Panc1 (cell line): ENCODE results near the gene HTRA2. TPM values are rescaled to one million over a fixed set of nuclear protein-coding genes. Genes with fewer than 3 reads are reported as not detected.
"Not testable (repeated sequence)": the region's sequence is repeated elsewhere in the genome, so short reads cannot be mapped to it uniquely, and the experiment has no call there.

ENCODE experiments used
- ATAC-seq: fragments of 200-7000 bp; cut with Tn5 transposase; 2 replicates; pipeline ENCODE4 v1.9.1; 2020; ENCODE audit warnings: mild to moderate bottlenecking, moderate library complexity
- BruUV-seq: library from RNA; stranded (reverse); fragments of 400-500 nt; replicated peaks from 2 replicates; lab custom pipeline; 2021; lab: Mats Ljungman, UMichigan
- CTCF ChIA-PET: fragments of 300-600 bp; sonication (Branson Sonifier 250); formaldehyde crosslinking; loops from one replicate; lab custom pipeline; 2022; ENCODE audit warnings: antibody characterized with exemption; lab: Charles Lee
- POLR2A ChIA-PET: fragments of 300-600 bp; sonication (Branson Sonifier 250); formaldehyde crosslinking; loops from one replicate; lab custom pipeline; 2022; ENCODE audit warnings: antibody characterized with exemption; lab: Charles Lee
- DNase-seq: peaks from one replicate; pipeline ENCODE4 v3.0.0-alpha.2; 2010; ENCODE audit warnings: low read depth, low spot score
- H3K27ac ChIP-seq: 2 replicates; pipeline ENCODE4 v1.5.1; 2011; ENCODE audit warnings: mild to moderate bottlenecking, low read length, inconsistent platforms
- H3K27me3 ChIP-seq: fragments of 200-500 bp; sonication (Bioruptor generic); 2 replicates; pipeline ENCODE4 v1.6.0; 2014; ENCODE audit warnings: low read length, inconsistent platforms; ENCODE audit not compliant: control insufficient read depth, insufficient read depth
- H3K36me3 ChIP-seq: fragments of 200-500 bp; sonication (Bioruptor generic); 2 replicates; pipeline ENCODE4 v1.5.1; 2014; ENCODE audit warnings: inconsistent platforms, mild to moderate bottlenecking, low read length, moderate library complexity; ENCODE audit not compliant: control insufficient read depth, insufficient read depth
- H3K4me1 ChIP-seq: 2 replicates; pipeline ENCODE4 v1.5.1; 2011; ENCODE audit warnings: inconsistent platforms, mild to moderate bottlenecking, low read length, moderate library complexity; ENCODE audit not compliant: control insufficient read depth, insufficient read depth
- H3K4me3 ChIP-seq, 2 experiments: 2 replicates each; pipeline ENCODE4 v1.5.1; 2011 to 2012; ENCODE audit warnings: low read depth in 2 of 2, low read length in 2 of 2, mild to moderate bottlenecking in 2 of 2, inconsistent platforms in 1 of 2, moderate library complexity in 1 of 2
- H3K9me3 ChIP-seq: fragments of 200-500 bp; sonication (Bioruptor generic); 2 replicates; pipeline ENCODE4 v1.5.1; 2014; ENCODE audit warnings: low read depth, mild to moderate bottlenecking, inconsistent platforms, low read length, moderate library complexity; ENCODE audit not compliant: control insufficient read depth, insufficient read depth
- POLR2AphosphoS5 ChIP-seq: IDR thresholded peaks from 2 replicates; pipeline ENCODE4 v1.6.1; 2012; ENCODE audit warnings: mild to moderate bottlenecking, low read depth, low read length, moderate library complexity
- SIN3A ChIP-seq: IDR thresholded peaks from 2 replicates; pipeline ENCODE4 v1.6.1; 2012; ENCODE audit warnings: low read depth, mild to moderate bottlenecking, low read length, moderate library complexity, borderline replicate concordance; ENCODE audit not compliant: insufficient read depth
- TCF7L2 ChIP-seq: IDR thresholded peaks from 2 replicates; pipeline ENCODE4 v1.6.1; 2011; ENCODE audit warnings: mild to moderate bottlenecking, low read depth, low read length, inconsistent platforms
- in situ Hi-C: cut with HindIII; loops from 2 replicates; pipeline ENCODE4 v1.10.0; 2016; ENCODE audit warnings: low sequenced_read_pairs, low pct_unique_long_range_greater_than_20kb
- intact Hi-C: fragments of 100-400 bp; cut with micrococcal nuclease; formaldehyde crosslinking; loops from one replicate; pipeline ENCODE4 v1.10.0; 2022; ENCODE audit not compliant: unreplicated experiment
- total RNA-seq: library from RNA; stranded (reverse); gene quantifications from one replicate; pipeline ENCODE4 v1.2.1, GENCODE V29; 2021; ENCODE audit not compliant: unreplicated experiment
- TF ChIP-seq, protein P1 (sequence below), 2 experiments: IDR thresholded peaks; 2 replicates each; pipeline ENCODE4 v1.6.1; 2011 to 2012; ENCODE audit warnings: low read depth in 2 of 2, control low read depth in 1 of 2, low read length in 1 of 2, mild to moderate bottlenecking in 1 of 2, moderate library complexity in 1 of 2; ENCODE audit not compliant: insufficient read depth in 1 of 2
- TF ChIP-seq, protein P2 (sequence below): fragments of 450-650 bp; IDR thresholded peaks from 2 replicates; pipeline ENCODE4 v1.5.1; 2017; ENCODE audit warnings: mild to moderate bottlenecking

Gene HTRA2
- total RNA-seq, 1 experiment from 2014 or later = 21.2 TPM

DNA sequence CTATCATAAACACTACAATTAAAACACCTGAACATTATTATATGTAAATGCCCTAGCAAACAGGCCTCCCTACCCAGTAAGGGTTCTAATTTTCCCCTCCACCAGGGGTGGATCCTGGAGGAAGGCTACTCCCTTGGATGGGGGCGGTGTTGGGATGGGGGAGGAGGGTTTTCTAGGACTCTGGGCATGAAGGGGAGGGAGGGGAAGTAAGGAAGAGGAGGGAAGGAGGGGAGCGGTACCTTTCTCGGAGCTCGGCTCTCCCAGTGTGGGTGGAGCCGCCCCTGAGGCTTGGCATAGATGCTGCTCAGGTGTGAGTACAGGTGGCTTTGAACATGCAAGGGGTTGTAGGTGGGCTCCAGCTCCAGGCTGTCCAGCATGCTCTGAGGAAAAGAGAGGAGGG, 30.2 kb downstream of the HTRA2 start:
- H3K36me3 ChIP-seq = no peaks in the 10 kb centered on the region
- DNase-seq = no peak
- H3K27ac ChIP-seq = no peak overlapping the region
- no peak overlapping the region for H3K4me3 ChIP-seq
- H3K27me3 ChIP-seq = peaks cover 2% of the 10 kb centered on the region; the same call in 1 of the 2 replicates
- TF ChIP-seq, protein P1, sequence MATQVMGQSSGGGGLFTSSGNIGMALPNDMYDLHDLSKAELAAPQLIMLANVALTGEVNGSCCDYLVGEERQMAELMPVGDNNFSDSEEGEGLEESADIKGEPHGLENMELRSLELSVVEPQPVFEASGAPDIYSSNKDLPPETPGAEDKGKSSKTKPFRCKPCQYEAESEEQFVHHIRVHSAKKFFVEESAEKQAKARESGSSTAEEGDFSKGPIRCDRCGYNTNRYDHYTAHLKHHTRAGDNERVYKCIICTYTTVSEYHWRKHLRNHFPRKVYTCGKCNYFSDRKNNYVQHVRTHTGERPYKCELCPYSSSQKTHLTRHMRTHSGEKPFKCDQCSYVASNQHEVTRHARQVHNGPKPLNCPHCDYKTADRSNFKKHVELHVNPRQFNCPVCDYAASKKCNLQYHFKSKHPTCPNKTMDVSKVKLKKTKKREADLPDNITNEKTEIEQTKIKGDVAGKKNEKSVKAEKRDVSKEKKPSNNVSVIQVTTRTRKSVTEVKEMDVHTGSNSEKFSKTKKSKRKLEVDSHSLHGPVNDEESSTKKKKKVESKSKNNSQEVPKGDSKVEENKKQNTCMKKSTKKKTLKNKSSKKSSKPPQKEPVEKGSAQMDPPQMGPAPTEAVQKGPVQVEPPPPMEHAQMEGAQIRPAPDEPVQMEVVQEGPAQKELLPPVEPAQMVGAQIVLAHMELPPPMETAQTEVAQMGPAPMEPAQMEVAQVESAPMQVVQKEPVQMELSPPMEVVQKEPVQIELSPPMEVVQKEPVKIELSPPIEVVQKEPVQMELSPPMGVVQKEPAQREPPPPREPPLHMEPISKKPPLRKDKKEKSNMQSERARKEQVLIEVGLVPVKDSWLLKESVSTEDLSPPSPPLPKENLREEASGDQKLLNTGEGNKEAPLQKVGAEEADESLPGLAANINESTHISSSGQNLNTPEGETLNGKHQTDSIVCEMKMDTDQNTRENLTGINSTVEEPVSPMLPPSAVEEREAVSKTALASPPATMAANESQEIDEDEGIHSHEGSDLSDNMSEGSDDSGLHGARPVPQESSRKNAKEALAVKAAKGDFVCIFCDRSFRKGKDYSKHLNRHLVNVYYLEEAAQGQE (IDR thresholded peaks at IDR 0.05; ENCODE audit: insufficient read depth in 1 of 2, low read depth in 2 of 2, low read length in 1 of 2) = no peak
- TF ChIP-seq, protein P2, sequence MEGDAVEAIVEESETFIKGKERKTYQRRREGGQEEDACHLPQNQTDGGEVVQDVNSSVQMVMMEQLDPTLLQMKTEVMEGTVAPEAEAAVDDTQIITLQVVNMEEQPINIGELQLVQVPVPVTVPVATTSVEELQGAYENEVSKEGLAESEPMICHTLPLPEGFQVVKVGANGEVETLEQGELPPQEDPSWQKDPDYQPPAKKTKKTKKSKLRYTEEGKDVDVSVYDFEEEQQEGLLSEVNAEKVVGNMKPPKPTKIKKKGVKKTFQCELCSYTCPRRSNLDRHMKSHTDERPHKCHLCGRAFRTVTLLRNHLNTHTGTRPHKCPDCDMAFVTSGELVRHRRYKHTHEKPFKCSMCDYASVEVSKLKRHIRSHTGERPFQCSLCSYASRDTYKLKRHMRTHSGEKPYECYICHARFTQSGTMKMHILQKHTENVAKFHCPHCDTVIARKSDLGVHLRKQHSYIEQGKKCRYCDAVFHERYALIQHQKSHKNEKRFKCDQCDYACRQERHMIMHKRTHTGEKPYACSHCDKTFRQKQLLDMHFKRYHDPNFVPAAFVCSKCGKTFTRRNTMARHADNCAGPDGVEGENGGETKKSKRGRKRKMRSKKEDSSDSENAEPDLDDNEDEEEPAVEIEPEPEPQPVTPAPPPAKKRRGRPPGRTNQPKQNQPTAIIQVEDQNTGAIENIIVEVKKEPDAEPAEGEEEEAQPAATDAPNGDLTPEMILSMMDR = no peak
- TF ChIP-seq POLR2AphosphoS5 (no peak), TCF7L2 (no peak), SIN3A (no peak)
- intact Hi-C loops = no loop called here
- in situ Hi-C loops = no loop called here
- CTCF ChIA-PET = no interaction called here
- no peaks in the 10 kb centered on the region for H3K4me1 ChIP-seq
- H3K9me3 ChIP-seq = no peaks in the 10 kb centered on the region
- POLR2A ChIA-PET = no interaction called here
- BruUV-seq = no TSS peak
- ATAC-seq = no peak

DNA sequence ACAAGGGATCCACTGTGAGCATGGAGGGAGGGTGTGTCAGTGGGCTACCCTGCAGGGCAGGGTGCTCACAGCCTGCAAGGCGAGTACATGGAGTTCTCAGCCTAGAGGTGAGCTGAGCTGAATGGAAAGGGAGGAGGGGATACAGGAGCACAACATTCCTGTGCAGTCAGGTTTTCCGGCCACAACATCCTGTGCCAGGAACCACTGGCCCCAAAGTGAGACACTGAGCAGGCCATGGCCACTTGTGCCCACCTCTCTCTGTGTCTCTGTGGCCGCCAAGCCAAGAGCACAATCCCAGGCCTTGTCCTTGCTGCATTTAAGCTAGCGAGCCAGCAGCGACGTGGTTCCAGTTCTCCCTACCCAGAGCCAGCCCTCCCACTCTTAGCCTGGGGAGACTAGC, 30.9 kb downstream of the HTRA2 start:
- Histone ChIP-seq H3K27ac (no peak overlapping the region), H3K27me3 (peaks cover 2% of the 10 kb centered on the region; the same call in 1 of the 2 replicates), H3K9me3 (no peaks in the 10 kb centered on the region), H3K4me3 (no peak overlapping the region), H3K4me1 (no peaks in the 10 kb centered on the region), H3K36me3 (no peaks in the 10 kb centered on the region)
- no TSS peak for BruUV-seq
- intact Hi-C loops (no loop called here), in situ Hi-C loops (no loop called here)
- DNase-seq = no peak
- TF ChIP-seq, protein P1 (IDR thresholded peaks at IDR 0.05; ENCODE audit: insufficient read depth in 1 of 2, low read depth in 2 of 2, low read length in 1 of 2) = no peak
- TF ChIP-seq POLR2AphosphoS5 (no peak), SIN3A (no peak), TCF7L2 (no peak)
- TF ChIP-seq, protein P2 = no peak
- ChIA-PET POLR2A (no interaction called here), CTCF (no interaction called here)
- ATAC-seq = 0 out of 2 replicates have a peak, but pooled peaks have one; percentile 43

DNA sequence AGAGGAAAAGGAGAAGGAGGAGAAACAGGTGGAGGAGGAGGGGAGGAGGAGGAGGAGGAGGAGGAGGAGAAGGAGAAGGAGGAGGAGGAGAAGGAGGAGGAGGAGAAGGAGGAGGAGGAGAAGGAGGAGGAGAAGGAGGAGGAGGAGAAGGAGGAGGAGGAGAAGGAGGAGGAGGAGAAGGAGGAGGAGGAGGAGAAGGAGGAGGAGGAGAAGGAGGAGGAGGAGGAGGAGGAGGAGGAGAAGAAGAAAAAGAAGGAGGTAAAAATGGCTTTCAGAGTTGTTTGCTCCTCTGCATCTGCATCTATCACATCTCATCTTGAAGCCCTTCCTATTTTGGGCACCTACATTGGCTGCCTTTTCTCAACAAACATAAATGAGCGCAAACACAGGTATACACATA, 31.3 kb downstream of the HTRA2 start:
- in situ Hi-C loops, H3K4me3 ChIP-seq, BruUV-seq, intact Hi-C loops, DNase-seq, CTCF ChIA-PET, POLR2A ChIA-PET, H3K9me3 ChIP-seq, H3K27me3 ChIP-seq, ATAC-seq, H3K27ac ChIP-seq, H3K36me3 ChIP-seq, H3K4me1 ChIP-seq: not testable (repeated sequence)
